Ectodermal cell (in vitro differentiated cells): ENCODE measurements around the gene PKD2.

ENCODE experiments used
- H3K27ac ChIP-seq: 2 replicates; pipeline ENCODE4 v1.7.0; 2013; ENCODE audit warnings: mild to moderate bottlenecking, low read depth, low read length; ENCODE audit not compliant: insufficient read depth, poor library complexity, severe bottlenecking
- H3K27me3 ChIP-seq: 2 replicates; pipeline ENCODE4 v1.7.0; 2013; ENCODE audit warnings: mild to moderate bottlenecking, low read length; ENCODE audit not compliant: insufficient read depth, control insufficient read depth, poor library complexity, severe bottlenecking
- H3K36me3 ChIP-seq: one replicate; pipeline ENCODE4 v1.7.0; 2013; ENCODE audit warnings: low read length; ENCODE audit not compliant: control insufficient read depth, insufficient read depth
- H3K4me1 ChIP-seq: one replicate; pipeline ENCODE4 v1.7.0; 2013; ENCODE audit warnings: low read length; ENCODE audit not compliant: control insufficient read depth, insufficient read depth
- H3K4me3 ChIP-seq: 2 replicates; pipeline ENCODE4 v1.7.0; 2013; ENCODE audit warnings: low read depth, low read length, control low read depth; ENCODE audit not compliant: insufficient read depth
- H3K9me3 ChIP-seq: 2 replicates; pipeline ENCODE4 v1.7.0; 2013; ENCODE audit warnings: mild to moderate bottlenecking, low read length, moderate library complexity; ENCODE audit not compliant: control insufficient read depth
- WGBS, 2 experiments: methylation state at CpG; one replicate each; pipeline ENCODE4 v1.1.7; 2013; ENCODE audit warnings: missing lambda C conversion rate in 2 of 2; 5-methylcytosine and 5-hydroxymethylcytosine counted together

PKD2 gene

DNA sequence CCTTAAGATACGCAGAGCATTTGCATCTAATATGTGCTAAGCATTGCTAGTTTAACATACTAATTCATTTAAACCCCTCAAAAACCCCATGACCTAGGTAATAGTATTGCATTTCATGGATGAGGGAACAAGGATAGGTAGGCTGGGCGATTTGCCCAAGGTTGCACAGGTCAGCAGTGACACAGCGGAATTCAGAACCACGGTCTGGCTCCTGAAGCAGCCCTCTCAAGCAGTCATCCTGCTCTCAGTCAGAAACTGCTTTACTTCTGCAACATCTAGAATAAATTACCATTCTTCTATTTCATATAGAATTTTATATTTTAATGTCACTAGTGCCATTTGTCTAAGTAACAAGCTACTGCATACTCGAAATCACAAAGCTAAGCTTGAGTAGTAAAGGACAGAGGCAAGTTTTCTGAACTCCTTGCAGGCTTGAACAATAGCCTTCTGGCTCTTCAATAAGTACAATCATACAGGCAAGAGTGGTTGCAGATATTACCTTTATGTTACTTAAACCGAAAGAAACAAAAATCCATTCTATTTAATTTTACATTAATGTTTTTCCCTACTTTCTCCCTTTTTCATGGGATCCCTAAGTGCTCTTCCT, 32.5 kb upstream of the PKD2 start:
- Histone ChIP-seq H3K27ac (no peak overlapping the region), H3K9me3 (no peaks in the 10 kb centered on the region), H3K27me3 (no peaks in the 10 kb centered on the region), H3K36me3 (no peaks in the 10 kb centered on the region), H3K4me1 (no peaks in the 10 kb centered on the region), H3K4me3 (no peak overlapping the region)
- WGBS, 2 experiments, result 71 to 81% methylated on average over 6 of the region's 6 CpGs

DNA sequence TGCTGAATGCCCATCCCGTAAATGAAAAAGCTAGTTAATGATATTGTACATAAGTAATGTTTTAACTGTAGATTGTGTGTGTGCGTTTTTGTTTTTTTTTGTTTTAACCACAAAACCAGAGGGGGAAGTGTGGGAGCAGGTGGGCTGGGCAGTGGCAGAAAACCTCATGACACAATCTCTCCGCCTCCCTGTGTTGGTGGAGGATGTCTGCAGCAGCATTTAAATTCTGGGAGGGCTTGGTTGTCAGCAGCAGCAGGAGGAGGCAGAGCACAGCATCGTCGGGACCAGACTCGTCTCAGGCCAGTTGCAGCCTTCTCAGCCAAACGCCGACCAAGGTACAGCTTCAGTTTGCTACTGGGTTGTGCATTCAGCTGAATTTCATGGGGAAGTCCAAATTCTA, 32.0 kb upstream of the PKD2 start, which contains the start of gene SPP1:
TSS of gene SPP1 (plus strand) at position 249 of the 400 bp plus-strand sequence. CDS start 1,182 bp downstream, outside the sequence.
- Histone ChIP-seq H3K9me3 (no peaks in the 10 kb centered on the region), H3K36me3 (no peaks in the 10 kb centered on the region), H3K27me3 (no peaks in the 10 kb centered on the region), H3K4me3 (no peak within 1 kb of the TSS), H3K4me1 (no peaks in the 10 kb centered on the region), H3K27ac (no peak within 1 kb of the TSS)
- WGBS, 2 experiments, result 15 to 20% methylated on average over 8 of the region's 8 CpGs

DNA sequence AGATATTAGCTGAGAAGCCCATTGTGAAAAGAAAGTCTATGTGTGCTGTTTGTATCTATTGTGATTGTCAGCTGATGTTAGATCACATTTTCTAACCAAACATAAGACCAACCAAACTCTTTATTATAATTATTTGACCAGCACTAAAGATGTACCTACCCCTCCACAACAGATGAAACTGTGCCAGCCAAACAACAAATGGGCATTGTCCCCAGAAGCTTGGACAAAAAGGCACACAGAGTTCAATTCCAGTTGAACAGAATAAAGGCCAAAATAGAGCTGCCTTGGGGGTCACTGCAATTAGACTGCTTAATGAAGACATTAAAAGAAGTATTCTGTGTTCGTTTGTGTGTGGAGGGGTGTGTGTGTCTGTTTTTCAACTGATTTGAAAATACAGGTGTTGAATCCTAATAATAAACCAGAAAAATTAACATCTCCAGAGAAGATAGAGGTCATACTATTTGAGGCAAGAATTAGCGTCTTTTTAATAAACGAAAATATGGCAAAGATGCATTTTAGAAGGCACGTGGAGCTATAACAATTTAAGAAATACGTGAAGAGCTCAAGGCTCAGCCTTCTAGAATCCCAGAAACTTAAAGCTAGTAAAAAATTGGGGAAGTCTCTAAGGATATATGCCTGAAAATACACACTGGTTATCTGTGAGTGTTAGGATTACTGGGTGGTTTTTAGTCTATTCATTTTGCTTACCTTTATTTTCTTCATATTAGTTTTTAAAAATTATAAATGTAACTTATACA, 29.7 kb upstream of the PKD2 start:
- WGBS, 2 experiments, result 88 to 96% methylated on average over 5 of the region's 5 CpGs
- H3K4me3 ChIP-seq, result no peak overlapping the region
- no peaks in the 10 kb centered on the region for H3K36me3 ChIP-seq
- no peak overlapping the region for H3K27ac ChIP-seq
- H3K27me3 ChIP-seq, result no peaks in the 10 kb centered on the region
- no peaks in the 10 kb centered on the region for H3K9me3 ChIP-seq
- H3K4me1 ChIP-seq, result no peaks in the 10 kb centered on the region

DNA sequence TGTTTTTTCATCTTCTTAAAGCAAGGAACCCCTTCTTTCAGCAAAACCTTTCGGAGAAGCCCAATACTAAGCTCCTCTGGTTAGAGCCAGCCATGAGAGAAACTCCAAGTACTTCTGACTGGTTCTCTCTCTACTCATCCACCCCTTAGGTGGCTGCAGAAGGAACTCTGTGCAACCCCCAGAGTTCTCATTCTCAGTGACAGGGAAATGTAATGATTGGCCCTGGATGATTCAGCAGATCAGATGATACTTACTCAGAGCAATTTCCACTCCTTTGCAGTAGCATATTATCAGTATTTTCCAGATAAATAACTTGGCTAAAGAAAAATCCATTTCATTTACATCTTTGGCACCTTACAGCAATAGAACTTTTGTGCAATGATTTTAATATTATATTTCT, 28.8 kb upstream of the PKD2 start:
- H3K9me3 ChIP-seq, result no peaks in the 10 kb centered on the region
- WGBS, 2 experiments, result 90 to 100% methylated on average over 1 of the region's 1 CpG
- H3K4me1 ChIP-seq, result no peaks in the 10 kb centered on the region
- no peak overlapping the region for H3K4me3 ChIP-seq
- no peaks in the 10 kb centered on the region for H3K27me3 ChIP-seq
- H3K36me3 ChIP-seq, result no peaks in the 10 kb centered on the region
- no peak overlapping the region for H3K27ac ChIP-seq

DNA sequence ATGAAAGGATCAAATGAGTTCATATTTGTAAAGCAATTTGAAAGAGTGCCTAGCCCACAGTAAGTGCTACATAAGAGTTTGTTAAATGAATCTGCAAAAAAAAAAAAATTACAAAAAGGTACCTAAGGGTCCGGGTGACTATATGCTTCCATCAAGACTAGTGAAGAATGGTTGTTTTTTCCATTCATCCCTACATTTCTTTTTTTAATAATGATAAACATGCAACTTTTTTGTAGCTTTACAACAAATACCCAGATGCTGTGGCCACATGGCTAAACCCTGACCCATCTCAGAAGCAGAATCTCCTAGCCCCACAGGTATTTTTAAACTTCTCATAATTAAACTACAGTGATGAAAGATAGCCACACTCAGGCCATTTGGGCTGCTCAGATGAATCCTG, 27.6 kb upstream of the PKD2 start:
- Histone ChIP-seq H3K4me3 (no peak overlapping the region), H3K27ac (no peak overlapping the region), H3K9me3 (no peaks in the 10 kb centered on the region), H3K36me3 (no peaks in the 10 kb centered on the region), H3K27me3 (no peaks in the 10 kb centered on the region), H3K4me1 (no peaks in the 10 kb centered on the region)
- WGBS, 2 experiments, result 100% methylated on average over 1 of the region's 1 CpG

DNA sequence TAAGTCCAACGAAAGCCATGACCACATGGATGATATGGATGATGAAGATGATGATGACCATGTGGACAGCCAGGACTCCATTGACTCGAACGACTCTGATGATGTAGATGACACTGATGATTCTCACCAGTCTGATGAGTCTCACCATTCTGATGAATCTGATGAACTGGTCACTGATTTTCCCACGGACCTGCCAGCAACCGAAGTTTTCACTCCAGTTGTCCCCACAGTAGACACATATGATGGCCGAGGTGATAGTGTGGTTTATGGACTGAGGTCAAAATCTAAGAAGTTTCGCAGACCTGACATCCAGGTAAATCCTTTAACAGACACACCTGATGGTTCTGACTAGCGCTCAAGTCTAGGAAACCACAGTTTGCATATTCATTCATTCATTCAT, 25.9 kb upstream of the PKD2 start:
- H3K36me3 ChIP-seq, result no peaks in the 10 kb centered on the region
- 91 to 96% methylated on average over 8 of the region's 8 CpGs for WGBS, 2 experiments
- no peaks in the 10 kb centered on the region for H3K9me3 ChIP-seq
- no peak overlapping the region for H3K4me3 ChIP-seq
- no peak overlapping the region for H3K27ac ChIP-seq
- H3K4me1 ChIP-seq, result no peaks in the 10 kb centered on the region
- H3K27me3 ChIP-seq, result no peaks in the 10 kb centered on the region

DNA sequence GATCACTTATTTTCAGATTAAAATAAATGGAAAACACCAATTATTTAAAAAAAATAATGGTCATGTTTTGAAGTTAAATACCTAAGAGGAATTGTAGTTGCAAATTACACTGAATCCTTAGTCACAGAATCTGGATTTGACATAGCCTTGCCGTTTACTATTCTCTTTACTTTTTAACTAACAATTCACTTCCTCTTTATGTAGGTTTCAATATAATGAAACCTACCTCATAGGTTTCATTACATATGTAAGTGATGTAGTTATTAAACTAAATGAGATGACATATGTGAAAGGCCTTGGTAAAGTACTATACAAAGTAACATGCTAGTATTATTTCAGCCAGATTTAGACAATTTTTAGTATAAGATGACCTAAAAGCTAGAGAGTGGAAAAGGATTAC, 25.4 kb upstream of the PKD2 start:
- no peaks in the 10 kb centered on the region for H3K9me3 ChIP-seq
- H3K4me3 ChIP-seq, result no peak overlapping the region
- 100% methylated on average over 1 of the region's 1 CpG; no CpG with 5 or more reads in 1 of the 2 experiments for WGBS, 2 experiments
- no peak overlapping the region for H3K27ac ChIP-seq
- no peaks in the 10 kb centered on the region for H3K36me3 ChIP-seq
- no peaks in the 10 kb centered on the region for H3K27me3 ChIP-seq
- H3K4me1 ChIP-seq, result no peaks in the 10 kb centered on the region

DNA sequence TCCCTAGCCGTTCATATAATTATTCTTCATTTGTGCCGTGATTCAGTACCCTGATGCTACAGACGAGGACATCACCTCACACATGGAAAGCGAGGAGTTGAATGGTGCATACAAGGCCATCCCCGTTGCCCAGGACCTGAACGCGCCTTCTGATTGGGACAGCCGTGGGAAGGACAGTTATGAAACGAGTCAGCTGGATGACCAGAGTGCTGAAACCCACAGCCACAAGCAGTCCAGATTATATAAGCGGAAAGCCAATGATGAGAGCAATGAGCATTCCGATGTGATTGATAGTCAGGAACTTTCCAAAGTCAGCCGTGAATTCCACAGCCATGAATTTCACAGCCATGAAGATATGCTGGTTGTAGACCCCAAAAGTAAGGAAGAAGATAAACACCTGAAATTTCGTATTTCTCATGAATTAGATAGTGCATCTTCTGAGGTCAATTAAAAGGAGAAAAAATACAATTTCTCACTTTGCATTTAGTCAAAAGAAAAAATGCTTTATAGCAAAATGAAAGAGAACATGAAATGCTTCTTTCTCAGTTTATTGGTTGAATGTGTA, 24.9 kb upstream of the PKD2 start:
- no peaks in the 10 kb centered on the region for H3K4me1 ChIP-seq
- no peak overlapping the region for H3K4me3 ChIP-seq
- H3K27me3 ChIP-seq, result no peaks in the 10 kb centered on the region
- 95% methylated on average over 13 of the region's 13 CpGs for WGBS, 2 experiments
- no peaks in the 10 kb centered on the region for H3K36me3 ChIP-seq
- no peak overlapping the region for H3K27ac ChIP-seq
- H3K9me3 ChIP-seq, result no peaks in the 10 kb centered on the region

DNA sequence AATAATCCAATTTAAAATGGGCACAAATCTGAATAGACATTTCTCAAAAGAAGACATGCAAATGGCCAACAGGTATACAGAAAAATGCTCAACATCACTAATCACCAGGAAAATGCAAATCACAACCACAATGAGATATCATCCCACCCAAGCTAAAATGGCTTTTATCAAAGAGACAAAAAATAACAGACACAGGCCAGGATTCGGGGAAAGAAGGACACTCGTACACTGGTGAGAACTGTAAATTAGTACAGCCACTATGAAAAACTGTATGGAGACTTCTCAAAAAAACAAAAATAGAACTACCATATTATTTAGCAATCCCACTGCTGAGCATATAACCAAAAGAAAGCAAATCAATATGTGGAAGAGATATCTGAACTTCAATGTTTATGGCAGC, 23.4 kb upstream of the PKD2 start:
- Histone ChIP-seq H3K4me1 (no peaks in the 10 kb centered on the region), H3K9me3 (no peaks in the 10 kb centered on the region), H3K36me3 (no peaks in the 10 kb centered on the region), H3K4me3 (no peak overlapping the region), H3K27ac (no peak overlapping the region), H3K27me3 (no peaks in the 10 kb centered on the region)
- 91 to 96% methylated on average over 2 of the region's 2 CpGs for WGBS, 2 experiments

DNA sequence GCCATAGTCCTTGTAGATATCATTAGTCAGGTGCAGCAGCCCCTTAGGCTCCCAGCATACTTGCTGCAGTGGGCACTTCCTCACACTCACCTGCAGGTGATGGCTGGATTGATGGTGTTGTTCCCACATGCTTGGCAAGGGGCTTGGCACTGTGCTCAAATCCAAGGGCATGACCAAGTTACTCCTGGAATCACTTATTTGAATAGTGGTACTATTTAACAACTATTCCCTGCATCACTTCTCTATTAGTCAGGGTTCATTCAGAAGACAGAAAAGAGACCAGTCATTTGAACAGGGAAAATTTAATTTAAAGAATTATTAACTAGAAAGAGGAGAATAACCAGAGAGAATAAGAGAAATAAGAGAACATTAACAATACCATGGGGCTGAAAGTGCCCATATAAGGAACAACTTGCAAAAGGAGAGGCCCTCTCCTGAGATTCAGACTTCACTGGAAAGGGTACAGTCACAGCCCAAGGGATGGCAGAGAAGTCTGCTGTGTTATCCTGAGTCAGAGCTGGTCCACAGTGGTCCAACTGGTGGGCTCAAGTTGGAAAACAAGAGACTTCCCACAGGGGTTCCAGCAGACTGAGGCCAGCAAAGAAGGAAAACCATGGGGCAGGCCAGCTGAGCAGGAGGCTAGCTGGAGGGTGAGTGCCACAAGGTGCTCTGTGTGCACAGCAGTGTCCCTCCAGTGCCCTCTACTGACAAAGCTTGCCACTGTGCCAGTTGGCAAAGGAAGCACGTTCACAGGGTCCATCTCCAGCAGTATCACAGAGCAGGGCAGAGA, 22.1 kb upstream of the PKD2 start:
- H3K4me3 ChIP-seq, result no peak overlapping the region
- H3K4me1 ChIP-seq, result no peaks in the 10 kb centered on the region
- H3K9me3 ChIP-seq, result no peaks in the 10 kb centered on the region
- H3K27me3 ChIP-seq, result no peaks in the 10 kb centered on the region
- no peak overlapping the region for H3K27ac ChIP-seq
- H3K36me3 ChIP-seq, result no peaks in the 10 kb centered on the region
- WGBS, 2 experiments, result 11 to 13% methylated on average over 1 of the region's 1 CpG
